MV-4-11 (cell line): ENCODE measurements around the gene VPS16.
"Not testable (repeated sequence)": the region's sequence is repeated elsewhere in the genome, so short reads cannot be mapped to it uniquely, and the experiment has no call there.

ENCODE experiments used
- DNase-seq: peaks from one replicate; lab custom pipeline; 2025; lab: John Stamatoyannopoulos, UW

Gene VPS16

GRCh38 chr20:2807019-2807418 is 33.5 kb upstream of the VPS16 start:
- no peak for DNase-seq

GRCh38 chr20:2807929-2808328 is 32.6 kb upstream of the VPS16 start:
- DNase-seq, result not testable (repeated sequence)

GRCh38 chr20:2809690-2810089 is 30.9 kb upstream of the VPS16 start:
- DNase-seq, result no peak

- no peak for DNase-seq
Measured at GRCh38 chr20:2812189-2812588, 28.4 kb upstream of the VPS16 start.

GRCh38 chr20:2814076-2814475 is 26.5 kb upstream of the VPS16 start:
- DNase-seq, result no peak

GRCh38 chr20:2814587-2815051 is 25.9 kb upstream of the VPS16 start, which contains the start of gene C20orf141:
C20orf141 (plus strand) TSS chr20:2814987; CDS start chr20:2815185, 198 bp downstream.
- peak; percentile 33 for DNase-seq

- DNase-seq, result no peak
Measured at GRCh38 chr20:2815242-2815900, 25.2 kb upstream of the VPS16 start.

- no peak for DNase-seq
Measured at GRCh38 chr20:2816030-2816582, 24.4 kb upstream of the VPS16 start, which contains the start of gene TMEM239. TMEM239 (plus strand) TSS chr20:2816364; CDS start chr20:2816555, 191 bp downstream.

- no peak for DNase-seq
Measured at GRCh38 chr20:2816583-2817340, 23.8 kb upstream of the VPS16 start.

GRCh38 chr20:2817341-2817726 is 23.2 kb upstream of the VPS16 start:
- DNase-seq, result no peak

- no peak for DNase-seq
Measured at GRCh38 chr20:2817891-2818595, 22.5 kb upstream of the VPS16 start.

GRCh38 chr20:2820084-2820895 is 20.3 kb upstream of the VPS16 start:
- DNase-seq, result no peak

GRCh38 chr20:2820896-2821869 is 19.4 kb upstream of the VPS16 start:
- DNase-seq, result no peak

GRCh38 chr20:2822073-2822472 is 18.5 kb upstream of the VPS16 start:
- DNase-seq, result no peak

GRCh38 chr20:2825761-2826160 is 14.8 kb upstream of the VPS16 start:
- no peak for DNase-seq

- no peak for DNase-seq
Measured at GRCh38 chr20:2826655-2827054, 13.9 kb upstream of the VPS16 start.

GRCh38 chr20:2829376-2829775 is 11.2 kb upstream of the VPS16 start:
- DNase-seq, result no peak

- not testable (repeated sequence) for DNase-seq
Measured at GRCh38 chr20:2831206-2831605, 9.3 kb upstream of the VPS16 start.

GRCh38 chr20:2833761-2834160 is 6.8 kb upstream of the VPS16 start:
- DNase-seq, result peak; percentile 40

- DNase-seq, result peak; percentile 67
Measured at GRCh38 chr20:2834401-2835110, 6.0 kb upstream of the VPS16 start.
